ENCODE results near the gene ZNF710.

ZNF710 gene

GRCh38 chr15:90091156-90091931 lies 90.2 kb downstream of the ZNF710 start:
- Histone ChIP-seq H3K36me3 (replicated peaks in 1 of 2; ENCODE audit: control insufficient read depth in 2 of 2, insufficient read depth in 2 of 2, low read length in 2 of 2) (peaks cover 32 to 56% of the 10 kb centered on the region in 2 donors), H3K27me3 (ENCODE audit: control insufficient read depth in 3 of 3, insufficient read depth in 3 of 3, low read depth in 1 of 3, low read length in 3 of 3) (no peaks in the 10 kb centered on the region), H2BK5ac (ENCODE audit: low read length) (no peak overlapping the region), H3K14ac (ENCODE audit: low read length) (no peak overlapping the region), H3K4me2 (ENCODE audit: insufficient read depth, low read length, poor library complexity, severe bottlenecking) (no peak overlapping the region), H3K4me1 (ENCODE audit: control insufficient read depth in 2 of 2, insufficient read depth in 1 of 2, low read depth in 1 of 2, low read length in 2 of 2) (no peaks in the 10 kb centered on the region), H3K9ac (ENCODE audit: low read depth, low read length, poor library complexity) (no peak overlapping the region), H3K4me3 (ENCODE audit: low read length in 2 of 2) (no peak overlapping the region), H3K27ac (replicated peaks; ENCODE audit: low read length) (no peak overlapping the region), H3K23ac (ENCODE audit: low read depth, low read length, poor library complexity) (peak overlapping the region; percentile 10), H2AK5ac (ENCODE audit: low read depth, low read length) (no peak overlapping the region), H4K8ac (ENCODE audit: low read depth, low read length) (no peak overlapping the region), H3K79me1 (ENCODE audit: low read depth, low read length) (peaks cover 15% of the 10 kb centered on the region), H3K18ac (ENCODE audit: low read length) (no peak overlapping the region), H2BK15ac (ENCODE audit: low read length) (no peak overlapping the region), H3K9me3 (replicated peaks in 1 of 2; ENCODE audit: control insufficient read depth in 2 of 2, insufficient read depth in 1 of 2, low read depth in 1 of 2, low read length in 2 of 2) (peaks cover 0 to 9% of the 10 kb centered on the region in 2 donors), H2AFZ (ENCODE audit: low read length) (no peak overlapping the region), H2BK12ac (ENCODE audit: low read length) (no peak overlapping the region), H4K91ac (ENCODE audit: low read depth, low read length, poor library complexity) (no peak overlapping the region), H3K4ac (ENCODE audit: low read length) (no peak overlapping the region), H2BK120ac (ENCODE audit: low read depth, low read length) (no peak overlapping the region)
- no CpG with 5 or more reads among the region's 17 CpGs for WGBS, 2 donors (ENCODE audit: extremely low coverage in 2 of 2, insufficient read length in 2 of 2, insufficient replicate concordance in 1 of 2)
- no peak for DNase-seq (ENCODE audit: low spot score)

- no peak for DNase-seq (ENCODE audit: low spot score)
Observed at GRCh38 chr15:90095521-90095959, 94.4 kb downstream of the ZNF710 start.

GRCh38 chr15:90097475-90097874 lies 96.4 kb downstream of the ZNF710 start:
- Histone ChIP-seq H3K4ac (ENCODE audit: low read length) (no peak overlapping the region), H4K91ac (ENCODE audit: low read depth, low read length, poor library complexity) (no peak overlapping the region), H3K9me3 (replicated peaks in 1 of 2; ENCODE audit: control insufficient read depth in 2 of 2, insufficient read depth in 1 of 2, low read depth in 1 of 2, low read length in 2 of 2) (peaks cover 0 to 5% of the 10 kb centered on the region in 2 donors)

More at GRCh38 chr15:90095521-90095959, 94.4 kb downstream of the ZNF710 start:
- H3K23ac ChIP-seq (ENCODE audit: low read depth, low read length, poor library complexity), result no peak overlapping the region
- WGBS, 2 donors (ENCODE audit: extremely low coverage in 2 of 2, insufficient read length in 2 of 2, insufficient replicate concordance in 1 of 2), result no CpG with 5 or more reads among the region's 3 CpGs
- H2AFZ ChIP-seq (ENCODE audit: low read length), result no peak overlapping the region
- no peak overlapping the region for H3K18ac ChIP-seq (ENCODE audit: low read length)
- peaks cover 7 to 8% of the 10 kb centered on the region in 2 donors for H3K4me1 ChIP-seq (ENCODE audit: control insufficient read depth in 2 of 2, insufficient read depth in 1 of 2, low read depth in 1 of 2, low read length in 2 of 2)
- H3K4me2 ChIP-seq (ENCODE audit: insufficient read depth, low read length, poor library complexity, severe bottlenecking), result no peak overlapping the region
- H3K36me3 ChIP-seq (replicated peaks in 1 of 2; ENCODE audit: control insufficient read depth in 2 of 2, insufficient read depth in 2 of 2, low read length in 2 of 2), result peaks cover 13 to 27% of the 10 kb centered on the region in 2 donors
- H3K14ac ChIP-seq (ENCODE audit: low read length), result no peak overlapping the region
- peaks cover 18% of the 10 kb centered on the region for H3K79me1 ChIP-seq (ENCODE audit: low read depth, low read length)
- H2BK120ac ChIP-seq (ENCODE audit: low read depth, low read length), result no peak overlapping the region
- no peak overlapping the region for H3K9ac ChIP-seq (ENCODE audit: low read depth, low read length, poor library complexity)
- H3K27me3 ChIP-seq (ENCODE audit: control insufficient read depth in 3 of 3, insufficient read depth in 3 of 3, low read depth in 1 of 3, low read length in 3 of 3), result no peaks in the 10 kb centered on the region
- H3K4me3 ChIP-seq (ENCODE audit: low read length in 2 of 2), result no peak overlapping the region
- H4K91ac ChIP-seq (ENCODE audit: low read depth, low read length, poor library complexity), result no peak overlapping the region
- no peak overlapping the region for H3K4ac ChIP-seq (ENCODE audit: low read length)
- H2AK5ac ChIP-seq (ENCODE audit: low read depth, low read length), result no peak overlapping the region
- no peak overlapping the region for H4K8ac ChIP-seq (ENCODE audit: low read depth, low read length)
- no peak overlapping the region for H2BK12ac ChIP-seq (ENCODE audit: low read length)
- no peak overlapping the region for H2BK5ac ChIP-seq (ENCODE audit: low read length)
- H3K9me3 ChIP-seq (replicated peaks in 1 of 2; ENCODE audit: control insufficient read depth in 2 of 2, insufficient read depth in 1 of 2, low read depth in 1 of 2, low read length in 2 of 2), result peaks cover 0 to 9% of the 10 kb centered on the region in 2 donors
- no peak overlapping the region for H3K27ac ChIP-seq (replicated peaks; ENCODE audit: low read length)
- no peak overlapping the region for H2BK15ac ChIP-seq (ENCODE audit: low read length)

GRCh38 chr15:90099072-90099867 lies 98.1 kb downstream of the ZNF710 start:
- WGBS, 2 donors (ENCODE audit: extremely low coverage in 2 of 2, insufficient read length in 2 of 2, insufficient replicate concordance in 1 of 2), result no CpG with 5 or more reads among the region's 10 CpGs
- Histone ChIP-seq H4K8ac (ENCODE audit: low read depth, low read length) (no peak overlapping the region), H3K4me1 (ENCODE audit: control insufficient read depth in 2 of 2, insufficient read depth in 1 of 2, low read depth in 1 of 2, low read length in 2 of 2) (peaks cover 12 to 16% of the 10 kb centered on the region in 2 donors), H3K4ac (ENCODE audit: low read length) (no peak overlapping the region), H2AFZ (ENCODE audit: low read length) (no peak overlapping the region), H4K91ac (ENCODE audit: low read depth, low read length, poor library complexity) (no peak overlapping the region), H2BK5ac (ENCODE audit: low read length) (no peak overlapping the region), H2BK120ac (ENCODE audit: low read depth, low read length) (no peak overlapping the region), H3K36me3 (replicated peaks in 1 of 2; ENCODE audit: control insufficient read depth in 2 of 2, insufficient read depth in 2 of 2, low read length in 2 of 2) (peaks cover 4 to 8% of the 10 kb centered on the region in 2 donors), H3K18ac (ENCODE audit: low read length) (no peak overlapping the region), H2BK12ac (ENCODE audit: low read length) (no peak overlapping the region), H3K27ac (replicated peaks; ENCODE audit: low read length) (no peak overlapping the region), H3K9ac (ENCODE audit: low read depth, low read length, poor library complexity) (no peak overlapping the region), H3K23ac (ENCODE audit: low read depth, low read length, poor library complexity) (peak overlapping the region; percentile 39), H3K4me3 (ENCODE audit: low read length in 2 of 2) (no peak overlapping the region), H2BK15ac (ENCODE audit: low read length) (no peak overlapping the region), H3K79me1 (ENCODE audit: low read depth, low read length) (peaks cover 15% of the 10 kb centered on the region), H3K14ac (ENCODE audit: low read length) (no peak overlapping the region), H3K27me3 (ENCODE audit: control insufficient read depth in 3 of 3, insufficient read depth in 3 of 3, low read depth in 1 of 3, low read length in 3 of 3) (peaks cover 0 to 10% (median 4%) of the 10 kb centered on the region in 3 experiments), H3K4me2 (ENCODE audit: insufficient read depth, low read length, poor library complexity, severe bottlenecking) (no peak overlapping the region), H2AK5ac (ENCODE audit: low read depth, low read length) (peak overlapping the region; percentile 32), H3K9me3 (replicated peaks in 1 of 2; ENCODE audit: control insufficient read depth in 2 of 2, insufficient read depth in 1 of 2, low read depth in 1 of 2, low read length in 2 of 2) (no peaks in the 10 kb centered on the region)
- no peak for DNase-seq (ENCODE audit: low spot score)

More at GRCh38 chr15:90097475-90097874, 96.4 kb downstream of the ZNF710 start:
- H3K4me1 ChIP-seq (ENCODE audit: control insufficient read depth in 2 of 2, insufficient read depth in 1 of 2, low read depth in 1 of 2, low read length in 2 of 2), result peaks cover 12 to 16% of the 10 kb centered on the region in 2 donors
- no peak overlapping the region for H3K4me3 ChIP-seq (ENCODE audit: low read length in 2 of 2)
- no peak overlapping the region for H3K14ac ChIP-seq (ENCODE audit: low read length)
- no peak overlapping the region for H3K18ac ChIP-seq (ENCODE audit: low read length)
- no peak overlapping the region for H2BK120ac ChIP-seq (ENCODE audit: low read depth, low read length)
- H3K4me2 ChIP-seq (ENCODE audit: insufficient read depth, low read length, poor library complexity, severe bottlenecking), result no peak overlapping the region
- H3K36me3 ChIP-seq (replicated peaks in 1 of 2; ENCODE audit: control insufficient read depth in 2 of 2, insufficient read depth in 2 of 2, low read length in 2 of 2), result peaks cover 4 to 9% of the 10 kb centered on the region in 2 donors
- no peak overlapping the region for H2BK5ac ChIP-seq (ENCODE audit: low read length)
- no peak for DNase-seq (ENCODE audit: low spot score)
- H4K8ac ChIP-seq (ENCODE audit: low read depth, low read length), result no peak overlapping the region
- H3K9ac ChIP-seq (ENCODE audit: low read depth, low read length, poor library complexity), result no peak overlapping the region
- no peak overlapping the region for H2AFZ ChIP-seq (ENCODE audit: low read length)
- H3K79me1 ChIP-seq (ENCODE audit: low read depth, low read length), result peaks cover 18% of the 10 kb centered on the region
- no peak overlapping the region for H3K23ac ChIP-seq (ENCODE audit: low read depth, low read length, poor library complexity)
- no peak overlapping the region for H2AK5ac ChIP-seq (ENCODE audit: low read depth, low read length)
- WGBS, 2 donors (ENCODE audit: extremely low coverage in 2 of 2, insufficient read length in 2 of 2, insufficient replicate concordance in 1 of 2), result no CpG with 5 or more reads among the region's 4 CpGs
- no peak overlapping the region for H3K27ac ChIP-seq (replicated peaks; ENCODE audit: low read length)
- H3K27me3 ChIP-seq (ENCODE audit: control insufficient read depth in 3 of 3, insufficient read depth in 3 of 3, low read depth in 1 of 3, low read length in 3 of 3), result no peaks in the 10 kb centered on the region
- H2BK12ac ChIP-seq (ENCODE audit: low read length), result no peak overlapping the region
- no peak overlapping the region for H2BK15ac ChIP-seq (ENCODE audit: low read length)

All from neuronal stem cell (in vitro differentiated cells).